B cell (primary cell): ENCODE data around the gene NR6A1. TPM values are rescaled to one million over a fixed set of nuclear protein-coding genes. Genes with fewer than 3 reads are reported as not detected.

Source experiments
- ATAC-seq: fragments of 200-7000 bp; cut with Tn5 transposase; one replicate; pipeline ENCODE4 v1.10.0; 2021; ENCODE audit warnings: low read depth, mild to moderate bottlenecking, moderate number of reproducible peaks, moderate library complexity
- CTCF ChIA-PET: fragments of 350-600 bp; sonication (Branson Sonifier 250); formaldehyde crosslinking; loops from one replicate; lab custom pipeline; 2021; ENCODE audit warnings: antibody characterized with exemption, inconsistent platforms; lab: Charles Lee
- POLR2A ChIA-PET: fragments of 350-600 bp; sonication (Branson Sonifier 250); formaldehyde crosslinking; loops from one replicate; lab custom pipeline; 2021; ENCODE audit warnings: antibody characterized with exemption; lab: Charles Lee
- DNase-seq: peaks from one replicate; pipeline ENCODE4 v3.0.0; 2013
- H2AFZ ChIP-seq: 2 replicates; pipeline ENCODE4 v1.6.1; 2012; ENCODE audit warnings: mild to moderate bottlenecking, low read depth, low read length; ENCODE audit not compliant: insufficient read depth, poor library complexity, severe bottlenecking
- H3K27ac ChIP-seq, 2 donors: 1 replicate in 1 of 2; 2 replicates in 1 of 2; pipeline ENCODE4 v1.5.1; 2012 to 2013; ENCODE audit warnings: low read length in 2 of 2, mild to moderate bottlenecking in 2 of 2, moderate library complexity in 1 of 2
- H3K27me3 ChIP-seq, 4 experiments: fragments of 200-600 bp in 1 of 4; sonication (generic) in 1 of 4; replicated peaks in 1 of 4; 1 replicate in 2 of 4; 2 replicates in 2 of 4; pipeline versions ENCODE4 v1.6.1 to v1.7.0; 2013 to 2016; ENCODE audit warnings: low read length in 3 of 4, mild to moderate bottlenecking in 2 of 4, mixed read lengths in 1 of 4, moderate library complexity in 1 of 4; ENCODE audit not compliant: insufficient read depth in 4 of 4, control insufficient read depth in 3 of 4; ENCODE audit errors: control extremely low read depth in 1 of 4
- H3K36me3 ChIP-seq, 2 experiments: replicated peaks in 1 of 2; 1 replicate in 1 of 2; 2 replicates in 1 of 2; pipeline versions ENCODE4 v1.6.1 to v1.7.1; 2013; ENCODE audit warnings: low read length in 1 of 2; ENCODE audit not compliant: insufficient read depth in 2 of 2, control insufficient read depth in 1 of 2; ENCODE audit errors: control extremely low read depth in 1 of 2, extremely low read depth in 1 of 2
- H3K4me1 ChIP-seq, 2 donors: fragments of 200-600 bp in 1 of 2; sonication (generic) in 1 of 2; 1 replicate in 1 of 2; 2 replicates in 1 of 2; pipeline versions ENCODE4 v1.5.1 to v1.6.1; 2013 to 2017; ENCODE audit warnings: low read length in 2 of 2; ENCODE audit not compliant: control insufficient read depth in 2 of 2, insufficient read depth in 2 of 2
- H3K4me2 ChIP-seq: replicated peaks from 2 replicates; pipeline ENCODE3; 2012; ENCODE audit warnings: mild to moderate bottlenecking, low read depth, low read length; ENCODE audit not compliant: poor library complexity, severe bottlenecking
- H3K4me3 ChIP-seq, 5 experiments: fragments of 200-600 bp in 1 of 5; sonication (generic) in 1 of 5; 1 replicate in 3 of 5; 2 replicates in 2 of 5; pipeline versions ENCODE4 v1.5.1 to v1.7.0; 2011 to 2016; ENCODE audit warnings: low read length in 4 of 5, mild to moderate bottlenecking in 4 of 5, low read depth in 2 of 5, control low read depth in 1 of 5, moderate library complexity in 1 of 5; ENCODE audit not compliant: insufficient read depth in 1 of 5; ENCODE audit errors: control extremely low read depth in 1 of 5, extremely low read depth in 1 of 5
- H3K79me2 ChIP-seq: fragments of 200-600 bp; sonication (generic); one replicate; pipeline ENCODE4 v1.6.0; 2016; ENCODE audit warnings: low read length; ENCODE audit not compliant: control insufficient read depth, insufficient read depth
- H3K9ac ChIP-seq: fragments of 200-600 bp; sonication (generic); 2 replicates; pipeline ENCODE4 v1.6.1; 2017; ENCODE audit warnings: mild to moderate bottlenecking, low read length, moderate library complexity
- H3K9me3 ChIP-seq, 3 donors: one replicate each; pipeline versions ENCODE4 v1.6.1 to v1.7.1; 2013; ENCODE audit warnings: low read length in 2 of 3; ENCODE audit not compliant: control insufficient read depth in 2 of 3, insufficient read depth in 1 of 3; ENCODE audit errors: control extremely low read depth in 1 of 3
- H4K20me1 ChIP-seq: 2 replicates; pipeline ENCODE4 v1.6.0; 2012; ENCODE audit warnings: mild to moderate bottlenecking, low read length; ENCODE audit not compliant: insufficient read depth, control insufficient read depth, poor library complexity, severe bottlenecking
- H3K27ac Mint-ChIP-seq: one replicate; pipeline ENCODE4 v1.8.0; 2021; ENCODE audit warnings: mixed read lengths
- H3K27me3 Mint-ChIP-seq: one replicate; pipeline ENCODE4 v1.8.0; 2021; ENCODE audit warnings: mixed read lengths
- H3K4me1 Mint-ChIP-seq: one replicate; pipeline ENCODE4 v1.8.0; 2021; ENCODE audit warnings: mixed read lengths
- H3K4me3 Mint-ChIP-seq: one replicate; pipeline ENCODE4 v1.8.0; 2021; ENCODE audit warnings: mixed read lengths
- H3K9me3 Mint-ChIP-seq: one replicate; pipeline ENCODE4 v1.8.0; 2022; ENCODE audit warnings: mixed read lengths; ENCODE audit not compliant: insufficient read depth
- EZH2 ChIP-seq: IDR thresholded peaks from 2 replicates; pipeline ENCODE4 v1.6.1; 2012; ENCODE audit warnings: borderline replicate concordance, low read depth, mild to moderate bottlenecking, moderate library complexity, low read length; ENCODE audit not compliant: insufficient read depth, poor library complexity, severe bottlenecking
- WGBS: methylation state at CpG from one replicate; pipeline ENCODE4 v1.1.5; 2013; ENCODE audit warnings: missing lambda C conversion rate; ENCODE audit not compliant: insufficient coverage; 5-methylcytosine and 5-hydroxymethylcytosine counted together
- intact Hi-C: fragments of 100-400 bp; cut with micrococcal nuclease; formaldehyde crosslinking; loops from one replicate; pipeline ENCODE4 v1.10.0; 2022
- polyA plus RNA-seq: library from polyadenylated mRNA; depleted of rRNA; stranded (reverse); fragments of >200 nt; gene quantifications from 2 replicates; pipeline ENCODE4 v1.2.3, GENCODE V29; 2012
- total RNA-seq, 2 donors: library from RNA; stranded (reverse); fragments of 120-200 nt in 1 of 2; gene quantifications; 1 replicate in 1 of 2; 2 replicates in 1 of 2; pipeline versions ENCODE4 v1.2.3 to v1.2.4, GENCODE V29; 2013 to 2022
- TF ChIP-seq, protein P1 (sequence below): fragments of 200-600 bp; IDR thresholded peaks from one replicate; pipeline ENCODE4 v1.8.0; 2022; ENCODE audit warnings: antibody characterized with exemption, mild to moderate bottlenecking

The NR6A1 gene
- total and polyA plus RNA-seq, 2 donors (not counting 1 experiment from before 2014, with no cell fraction given): 0.09 to 0.67 TPM

- Histone ChIP-seq H3K9ac (no peak overlapping the region), H3K4me2 (no peak overlapping the region), H3K27ac (no peak overlapping the region), H3K4me1 (peaks cover 9 to 10% of the 10 kb centered on the region in 2 donors), H2AFZ (no peak overlapping the region), H3K79me2 (no peaks in the 10 kb centered on the region), H3K36me3 (no peaks in the 10 kb centered on the region), H3K9me3 (peaks cover 0 to 7% (median 0%) of the 10 kb centered on the region in 3 donors), H3K4me3 (no peak overlapping the region), H4K20me1 (no peaks in the 10 kb centered on the region), H3K27me3 (peaks cover 0 to 36% (median 6%) of the 10 kb centered on the region in 4 experiments)
- Mint-ChIP-seq H3K27me3 (peaks cover 26% of the 10 kb centered on the region), H3K9me3 (no peaks in the 10 kb centered on the region), H3K27ac (no peak overlapping the region), H3K4me3 (no peak overlapping the region), H3K4me1 (peaks cover 16% of the 10 kb centered on the region)
- ChIA-PET CTCF (no interaction called here), POLR2A (no interaction called here)
- intact Hi-C loops: no loop called here
- no peak for ATAC-seq
- no peak for DNase-seq
- no peak for TF ChIP-seq EZH2
- TF ChIP-seq, protein P1, sequence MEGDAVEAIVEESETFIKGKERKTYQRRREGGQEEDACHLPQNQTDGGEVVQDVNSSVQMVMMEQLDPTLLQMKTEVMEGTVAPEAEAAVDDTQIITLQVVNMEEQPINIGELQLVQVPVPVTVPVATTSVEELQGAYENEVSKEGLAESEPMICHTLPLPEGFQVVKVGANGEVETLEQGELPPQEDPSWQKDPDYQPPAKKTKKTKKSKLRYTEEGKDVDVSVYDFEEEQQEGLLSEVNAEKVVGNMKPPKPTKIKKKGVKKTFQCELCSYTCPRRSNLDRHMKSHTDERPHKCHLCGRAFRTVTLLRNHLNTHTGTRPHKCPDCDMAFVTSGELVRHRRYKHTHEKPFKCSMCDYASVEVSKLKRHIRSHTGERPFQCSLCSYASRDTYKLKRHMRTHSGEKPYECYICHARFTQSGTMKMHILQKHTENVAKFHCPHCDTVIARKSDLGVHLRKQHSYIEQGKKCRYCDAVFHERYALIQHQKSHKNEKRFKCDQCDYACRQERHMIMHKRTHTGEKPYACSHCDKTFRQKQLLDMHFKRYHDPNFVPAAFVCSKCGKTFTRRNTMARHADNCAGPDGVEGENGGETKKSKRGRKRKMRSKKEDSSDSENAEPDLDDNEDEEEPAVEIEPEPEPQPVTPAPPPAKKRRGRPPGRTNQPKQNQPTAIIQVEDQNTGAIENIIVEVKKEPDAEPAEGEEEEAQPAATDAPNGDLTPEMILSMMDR: no peak
- WGBS: 87% methylated on average over 12 of the region's 12 CpGs
These were observed 270.1 kb downstream of the NR6A1 start for GRCh38 chr9:124500796-124501611.

DNA sequence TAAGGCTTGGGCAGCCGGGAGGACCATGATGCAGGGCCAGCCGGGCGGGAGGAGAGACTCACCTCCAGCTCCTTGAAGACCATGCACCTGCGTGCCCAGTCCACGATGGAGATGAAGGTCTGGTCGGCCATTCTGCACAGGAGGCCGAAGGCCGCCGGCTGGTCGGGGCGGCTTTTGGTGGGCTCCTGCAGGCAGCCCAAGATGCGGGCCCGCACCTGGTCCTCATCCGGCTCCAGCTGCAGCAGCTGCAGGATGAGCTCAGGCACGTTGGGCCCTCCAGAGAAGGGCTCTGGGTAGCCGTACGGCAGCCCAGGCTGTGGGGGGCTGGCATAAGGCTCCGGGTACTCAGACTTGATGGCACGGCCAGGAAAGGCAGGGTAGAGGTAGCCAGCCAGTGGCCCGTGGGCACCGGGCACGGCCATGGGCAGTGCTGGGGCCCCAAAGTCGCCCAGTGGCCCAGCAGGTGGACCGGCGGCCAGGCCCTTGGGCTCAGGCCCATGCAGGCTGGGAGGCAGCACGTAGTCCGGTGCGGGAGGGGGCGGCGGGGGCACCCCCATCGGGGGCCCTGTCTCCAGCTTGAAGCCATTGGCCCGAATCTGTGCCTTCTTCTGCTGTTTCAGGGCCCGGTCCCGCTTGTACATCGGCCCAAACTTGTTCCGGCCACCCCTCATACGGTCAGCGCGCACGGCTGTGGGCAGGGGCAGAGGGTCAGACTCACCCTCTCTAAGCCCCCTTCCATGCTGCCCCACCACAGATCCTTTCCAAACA is 270.9 kb downstream of the NR6A1 start:
- CTCF ChIA-PET: no interaction called here

More for the DNA sequence above, 270.9 kb downstream of the NR6A1 start:
- H2AFZ ChIP-seq: no peak overlapping the region
- H3K4me1 ChIP-seq: peaks cover 9 to 14% of the 10 kb centered on the region in 2 donors
- Mint-ChIP-seq H3K4me3 (no peak overlapping the region), H3K27ac (no peak overlapping the region), H3K27me3 (peaks cover 24% of the 10 kb centered on the region), H3K4me1 (peaks cover 16% of the 10 kb centered on the region), H3K9me3 (no peaks in the 10 kb centered on the region)
- TF ChIP-seq EZH2: no peak
- TF ChIP-seq, protein P1: no peak
- H3K27ac ChIP-seq: no peak overlapping the region
- H3K4me2 ChIP-seq: no peak overlapping the region
- peaks cover 0 to 28% (median 6%) of the 10 kb centered on the region in 4 experiments for H3K27me3 ChIP-seq
- H3K79me2 ChIP-seq: no peaks in the 10 kb centered on the region
- H3K4me3 ChIP-seq: no peak overlapping the region
- H3K9ac ChIP-seq: no peak overlapping the region
- 96% methylated on average over 38 of the region's 40 CpGs for WGBS
- DNase-seq: no peak
- H3K9me3 ChIP-seq: peaks cover 0 to 3% (median 0%) of the 10 kb centered on the region in 3 donors
- no peak for ATAC-seq
- H3K36me3 ChIP-seq: no peaks in the 10 kb centered on the region
- H4K20me1 ChIP-seq: no peaks in the 10 kb centered on the region
- intact Hi-C loops: no loop called here
- POLR2A ChIA-PET: no interaction called here
